HepG2 (cell line): ENCODE measurements around the gene SDF2. TPM values are rescaled to one million over a fixed set of nuclear protein-coding genes. Genes with fewer than 3 reads are reported as not detected.

ENCODE experiments used
- CREB1 ChIP-seq, 2 experiments: fragments of 450-650 bp in 1 of 2; IDR thresholded peaks; 2 replicates each; pipeline ENCODE4 v1.6.1; 2016 to 2017; ENCODE audit warnings: control low read depth in 1 of 2, mild to moderate bottlenecking in 1 of 2, missing compliant biosample characterization in 1 of 2, missing genetic modification characterization in 1 of 2
- DMTF1 ChIP-seq: sonication (generic); formaldehyde crosslinking; IDR thresholded peaks from 2 replicates; pipeline ENCODE4 v1.4.0; 2020; ENCODE audit warnings: mild to moderate bottlenecking, missing genetic modification reagents
- EED ChIP-seq: sonication (generic); formaldehyde crosslinking; IDR thresholded peaks from 2 replicates; pipeline ENCODE4 v1.5.0; 2020; ENCODE audit warnings: mild to moderate bottlenecking, missing genetic modification reagents
- ELK4 ChIP-seq: sonication (generic); formaldehyde crosslinking; IDR thresholded peaks from 2 replicates; pipeline ENCODE4 v1.9.0; 2021; ENCODE audit warnings: missing genetic modification reagents, borderline replicate concordance
- FOSL1 ChIP-seq: sonication (generic); formaldehyde crosslinking; IDR thresholded peaks from 2 replicates; pipeline ENCODE4 v1.9.0; 2021; ENCODE audit warnings: missing genetic modification reagents, borderline replicate concordance
- FOXC1 ChIP-seq: sonication (generic); formaldehyde crosslinking; IDR thresholded peaks from 2 replicates; pipeline ENCODE4 v1.8.0; 2022; ENCODE audit warnings: mild to moderate bottlenecking, missing genetic modification reagents, borderline replicate concordance
- JUN ChIP-seq: sonication (generic); formaldehyde crosslinking; IDR thresholded peaks from 2 replicates; pipeline ENCODE4 v1.4.0; 2020; ENCODE audit warnings: mild to moderate bottlenecking, missing genetic modification reagents
- KDM5B ChIP-seq: sonication (generic); formaldehyde crosslinking; IDR thresholded peaks from 2 replicates; pipeline ENCODE4 v1.4.0; 2020; ENCODE audit warnings: missing genetic modification reagents, mild to moderate bottlenecking, borderline replicate concordance
- KLF13 ChIP-seq: sonication (generic); formaldehyde crosslinking; IDR thresholded peaks from 2 replicates; pipeline ENCODE4 v1.4.0; 2020; ENCODE audit warnings: mild to moderate bottlenecking, missing genetic modification reagents
- NFIB ChIP-seq: sonication (generic); formaldehyde crosslinking; IDR thresholded peaks from 2 replicates; pipeline ENCODE4 v1.9.0; 2021; ENCODE audit warnings: missing genetic modification reagents, mild to moderate bottlenecking, borderline replicate concordance
- NFKBIZ ChIP-seq: IDR thresholded peaks from 2 replicates; pipeline ENCODE4 v1.6.1; 2018; ENCODE audit warnings: missing genetic modification reagents, missing compliant biosample characterization
- NFRKB ChIP-seq: fragments of 450-650 bp; IDR thresholded peaks from 2 replicates; pipeline ENCODE4 v1.6.1; 2017
- PHB2 ChIP-seq: fragments of 450-650 bp; IDR thresholded peaks from 2 replicates; pipeline ENCODE4 v1.6.1; 2018; ENCODE audit not compliant: partially characterized antibody
- PREB ChIP-seq: sonication (generic); formaldehyde crosslinking; IDR thresholded peaks from 2 replicates; pipeline ENCODE4 v1.4.0; 2020; ENCODE audit warnings: missing genetic modification reagents
- RBFOX2 ChIP-seq: fragments of 200-400 bp; formaldehyde crosslinking; IDR thresholded peaks from 2 replicates; pipeline ENCODE4 v1.6.1; 2017; ENCODE audit warnings: low read depth, mild to moderate bottlenecking, low read length
- SMARCE1 ChIP-seq: fragments of 450-650 bp; IDR thresholded peaks from 2 replicates; pipeline ENCODE4 v1.6.1; 2017; ENCODE audit warnings: borderline replicate concordance
- STAG1 ChIP-seq: sonication (generic); formaldehyde crosslinking; IDR thresholded peaks from 2 replicates; pipeline ENCODE4 v1.4.0; 2020; ENCODE audit warnings: missing genetic modification reagents
- ZBTB46 ChIP-seq: sonication (generic); formaldehyde crosslinking; IDR thresholded peaks from 2 replicates; pipeline ENCODE4 v1.4.0; 2020; ENCODE audit warnings: mild to moderate bottlenecking, missing genetic modification reagents, borderline replicate concordance
- ZC3H4 ChIP-seq: sonication (generic); formaldehyde crosslinking; IDR thresholded peaks from 2 replicates; pipeline ENCODE4 v1.4.0; 2020; ENCODE audit warnings: missing genetic modification reagents, borderline replicate concordance
- ZNF253 ChIP-seq: sonication (generic); formaldehyde crosslinking; IDR thresholded peaks from 2 replicates; pipeline ENCODE4 v1.8.0; 2022; ENCODE audit warnings: mild to moderate bottlenecking, missing genetic modification reagents, borderline replicate concordance
- ZNF530 ChIP-seq: sonication (generic); formaldehyde crosslinking; IDR thresholded peaks from 2 replicates; pipeline ENCODE4 v1.5.0; 2020; ENCODE audit warnings: low read depth, mild to moderate bottlenecking, missing genetic modification reagents
- ZNF7 ChIP-seq: IDR thresholded peaks from 2 replicates; pipeline ENCODE4 v1.6.1; 2016; ENCODE audit warnings: missing biosample characterization, missing genetic modification reagents
- polyA plus RNA-seq, 8 experiments: library from polyadenylated mRNA; depleted of rRNA in 3 of 8; stranded (reverse) in 7 of 8; unstranded in 1 of 8; fragments of >200 nt; fragmentation: Illumina TruSeq in 4 of 8; extraction: Trizol in 4 of 8; gene quantifications; 2 replicates each; pipeline versions ENCODE4 v1.2.1 to v1.2.3, GENCODE V29; 2011 to 2016; ENCODE audit warnings: low read depth in 4 of 8, missing spikeins in 1 of 8, mixed read lengths in 1 of 8; ENCODE audit not compliant: insufficient read depth in 1 of 8
- total RNA-seq, 5 experiments: library from RNA; depleted of rRNA; stranded (reverse); fragments of >200 nt; fragmentation: Illumina TruSeq; extraction: Trizol; gene quantifications; 2 replicates each; pipeline ENCODE4 v1.2.3, GENCODE V29; 2016; ENCODE audit warnings: low read depth in 1 of 5

Gene SDF2
- total and polyA plus RNA-seq, 2 of the 13 experiments (the other 11 are each of a cell fraction or from before 2014, with no cell fraction given) = 58.2 to 58.4 TPM

- TF ChIP-seq DMTF1 (CRISPR knock-in tag) (no peak), NFKBIZ (CRISPR knock-in tag) (no peak), PHB2 (no peak), ZNF7 (CRISPR knock-in tag) (no peak), ZNF530 (CRISPR knock-in tag) (no peak), NFIB (CRISPR knock-in tag) (no peak), FOXC1 (peak; percentile 21; the same call in 1 of the 2 replicates), ZNF253 (no peak), SMARCE1 (no peak), KDM5B (CRISPR knock-in tag) (no peak; the same call in 1 of the 2 replicates), EED (peak; percentile 29; the same call in 1 of the 2 replicates), PREB (no peak), NFRKB (no peak), ZBTB46 (CRISPR knock-in tag) (no peak), CREB1 (IDR thresholded peaks at IDR 0.05) (peak; percentile 97), CREB1 (CRISPR knock-in tag; IDR thresholded peaks at IDR 0.05) (peak; percentile 98), ZC3H4 (CRISPR knock-in tag) (no peak), FOSL1 (no peak), JUN (CRISPR knock-in tag) (peak; percentile 70; the same call in 1 of the 2 replicates), STAG1 (no peak), KLF13 (no peak), RBFOX2 (peak; percentile 90), ELK4 (CRISPR knock-in tag) (no peak)
Measured at GRCh38 chr17:28661635-28662526, at the start of gene SDF2, which contains the start of gene SUPT6H (continued).
